H9 (cell line): ENCODE results near the gene SAMD8. TPM values are rescaled to one million over a fixed set of nuclear protein-coding genes. Genes with fewer than 3 reads are reported as not detected.

Experiments
- DNase-seq: peaks from one replicate; pipeline ENCODE4 v3.0.0-alpha.2; 2017
- H2AFZ ChIP-seq: one replicate; pipeline ENCODE4 v1.6.1; 2013; ENCODE audit warnings: mild to moderate bottlenecking, low read length, control low read depth, moderate library complexity
- H2AK5ac ChIP-seq: 2 replicates; pipeline ENCODE4 v1.6.1; 2013; ENCODE audit warnings: low read length, control low read depth, mixed read lengths; ENCODE audit not compliant: insufficient read length
- H2BK120ac ChIP-seq: one replicate; pipeline ENCODE4 v1.6.1; 2013; ENCODE audit warnings: low read depth, mild to moderate bottlenecking, low read length, control low read depth, inconsistent platforms; ENCODE audit not compliant: poor library complexity, severe bottlenecking
- H2BK12ac ChIP-seq: 2 replicates; pipeline ENCODE4 v1.6.1; 2013; ENCODE audit warnings: low read length, control low read depth, mixed read lengths, low read depth; ENCODE audit not compliant: insufficient read length
- H2BK15ac ChIP-seq: 2 replicates; pipeline ENCODE4 v1.6.1; 2013; ENCODE audit warnings: low read depth, low read length, control low read depth
- H2BK20ac ChIP-seq: one replicate; pipeline ENCODE4 v1.6.1; 2013; ENCODE audit warnings: low read depth, mild to moderate bottlenecking, low read length, control low read depth, inconsistent platforms; ENCODE audit not compliant: poor library complexity, severe bottlenecking
- H2BK5ac ChIP-seq: 2 replicates; pipeline ENCODE4 v1.6.1; 2013; ENCODE audit warnings: low read length, control low read depth, mixed read lengths; ENCODE audit not compliant: insufficient read length
- H3K14ac ChIP-seq: 2 replicates; pipeline ENCODE4 v1.6.1; 2013; ENCODE audit warnings: low read length, control low read depth; ENCODE audit not compliant: insufficient read depth
- H3K18ac ChIP-seq: 2 replicates; pipeline ENCODE4 v1.6.1; 2013; ENCODE audit warnings: low read depth, mild to moderate bottlenecking, mixed read lengths, low read length, control low read depth; ENCODE audit not compliant: insufficient read length
- H3K23ac ChIP-seq: 2 replicates; pipeline ENCODE4 v1.6.1; 2013; ENCODE audit warnings: low read length, control low read depth, mixed read lengths, low read depth; ENCODE audit not compliant: insufficient read length
- H3K23me2 ChIP-seq: 2 replicates; pipeline ENCODE4 v1.6.1; 2013; ENCODE audit warnings: low read depth, mild to moderate bottlenecking, mixed read lengths, low read length, control low read depth; ENCODE audit not compliant: insufficient read length, poor library complexity, severe bottlenecking
- H3K27ac ChIP-seq: 2 replicates; pipeline ENCODE4 v1.5.1; 2013; ENCODE audit warnings: low read length, control low read depth, mixed read lengths, low read depth; ENCODE audit not compliant: insufficient read length
- H3K27me3 ChIP-seq: 2 replicates; pipeline ENCODE4 v1.6.1; 2013; ENCODE audit warnings: low read length, control low read depth, inconsistent platforms; ENCODE audit not compliant: insufficient read depth
- H3K4ac ChIP-seq: 2 replicates; pipeline ENCODE4 v1.6.1; 2013; ENCODE audit warnings: low read depth, mild to moderate bottlenecking, control low read depth, inconsistent platforms, low read length, moderate library complexity
- H3K4me1 ChIP-seq: 2 replicates; pipeline ENCODE4 v1.6.1; 2013; ENCODE audit warnings: low read length, control low read depth, inconsistent platforms; ENCODE audit not compliant: insufficient read depth
- H3K4me2 ChIP-seq: 2 replicates; pipeline ENCODE4 v1.6.1; 2013; ENCODE audit warnings: low read length, control low read depth, mixed read lengths; ENCODE audit not compliant: insufficient read length, insufficient read depth
- H3K56ac ChIP-seq: 2 replicates; pipeline ENCODE4 v1.6.1; 2013; ENCODE audit warnings: low read depth, mild to moderate bottlenecking, mixed read lengths, low read length, control low read depth; ENCODE audit not compliant: insufficient read length
- H3K79me1 ChIP-seq: 2 replicates; pipeline ENCODE4 v1.6.1; 2013; ENCODE audit warnings: low read depth, mild to moderate bottlenecking, moderate library complexity, low read length, control low read depth, inconsistent platforms; ENCODE audit not compliant: insufficient read depth, poor library complexity, severe bottlenecking
- H3K79me2 ChIP-seq: 2 replicates; pipeline ENCODE4 v1.6.1; 2013; ENCODE audit warnings: low read length, control low read depth, inconsistent platforms; ENCODE audit not compliant: insufficient read depth
- H3K9ac ChIP-seq: 2 replicates; pipeline ENCODE4 v1.6.1; 2013; ENCODE audit warnings: low read length, control low read depth, mixed read lengths; ENCODE audit not compliant: insufficient read length; ENCODE audit errors: extremely low read depth
- H3K9me3 ChIP-seq: one replicate; pipeline ENCODE4 v1.6.1; 2013; ENCODE audit warnings: low read depth, low read length, inconsistent platforms; ENCODE audit not compliant: control insufficient read depth
- H3T11ph ChIP-seq: one replicate; pipeline ENCODE4 v1.6.1; 2013; ENCODE audit warnings: mild to moderate bottlenecking, low read length, control low read depth, inconsistent platforms
- H4K20me1 ChIP-seq: one replicate; pipeline ENCODE4 v1.6.1; 2013; ENCODE audit not compliant: control insufficient read depth, insufficient read length, insufficient read depth
- H4K5ac ChIP-seq: 2 replicates; pipeline ENCODE4 v1.6.1; 2013; ENCODE audit warnings: low read depth, mild to moderate bottlenecking, mixed read lengths, low read length, control low read depth; ENCODE audit not compliant: insufficient read length
- H4K8ac ChIP-seq: replicated peaks from 2 replicates; pipeline ENCODE4 v1.6.1; 2013; ENCODE audit warnings: low read length, control low read depth, mixed read lengths, low read depth; ENCODE audit not compliant: insufficient read length
- H4K91ac ChIP-seq: 2 replicates; pipeline ENCODE4 v1.6.1; 2013; ENCODE audit warnings: low read depth, mild to moderate bottlenecking, moderate library complexity, mixed read lengths, low read length, control low read depth; ENCODE audit not compliant: insufficient read length
- H3K27ac Mint-ChIP-seq, 3 experiments: 2 replicates in 2 of 3; 3 replicates in 1 of 3; pipeline ENCODE4 v1.8.0; 2020 to 2021; ENCODE audit warnings: mixed read lengths in 3 of 3, mild to moderate bottlenecking in 1 of 3, moderate library complexity in 1 of 3
- H3K27me3 Mint-ChIP-seq: 2 replicates; pipeline ENCODE4 v1.8.0; 2021; ENCODE audit warnings: low read depth, mild to moderate bottlenecking, moderate library complexity, mixed read lengths
- H3K36me3 Mint-ChIP-seq, 3 experiments: 2 replicates in 2 of 3; 3 replicates in 1 of 3; pipeline ENCODE4 v1.8.0; 2020 to 2021; ENCODE audit warnings: low read depth in 3 of 3, mixed read lengths in 3 of 3; ENCODE audit not compliant: insufficient read depth in 1 of 3
- H3K4me1 Mint-ChIP-seq, 2 experiments: 2 replicates each; pipeline ENCODE4 v1.8.0; 2020; ENCODE audit warnings: mixed read lengths in 2 of 2
- H3K4me3 Mint-ChIP-seq, 2 experiments: 2 replicates in 1 of 2; 3 replicates in 1 of 2; pipeline ENCODE4 v1.8.0; 2020 to 2021; ENCODE audit warnings: mild to moderate bottlenecking in 2 of 2, mixed read lengths in 2 of 2, moderate library complexity in 1 of 2
- H3K9me3 Mint-ChIP-seq, 2 experiments: 2 replicates in 1 of 2; 3 replicates in 1 of 2; pipeline ENCODE4 v1.8.0; 2020; ENCODE audit warnings: mild to moderate bottlenecking in 2 of 2, mixed read lengths in 2 of 2, moderate library complexity in 1 of 2
- CTCF ChIP-seq: fragments of 200-600 bp; sonication (generic); conservative IDR thresholded peaks from 3 replicates; pipeline ENCODE4 v1.8.0; 2021; ENCODE audit warnings: antibody characterized with exemption, mild to moderate bottlenecking
- WGBS: extraction: QIAGEN DNeasy Blood & Tissue Kit; methylation state at CpG from one replicate; pipeline ENCODE4 v1.1.7; 2013; ENCODE audit warnings: missing lambda C conversion rate, low lambda C conversion rate, mixed read lengths; ENCODE audit not compliant: insufficient read length; ENCODE audit errors: extremely low coverage; 5-methylcytosine and 5-hydroxymethylcytosine counted together
- total RNA-seq: library from RNA; stranded (reverse); gene quantifications from 2 replicates; pipeline ENCODE4 v1.2.1, GENCODE V29; 2021

SAMD8 gene
- total RNA-seq, 1 experiment from 2014 or later: 18.8 TPM

GRCh38 chr10:75102830-75103673 is 8.4 kb upstream of the SAMD8 start:
- H4K8ac ChIP-seq: no peak overlapping the region
- H3K79me2 ChIP-seq: no peaks in the 10 kb centered on the region
- H2BK5ac ChIP-seq: no peak overlapping the region
- H3K23ac ChIP-seq: no peak overlapping the region
- H3K9ac ChIP-seq: no peak overlapping the region
- no peaks in the 10 kb centered on the region for H3K9me3 Mint-ChIP-seq
- H2AK5ac ChIP-seq: no peak overlapping the region
- H3K27ac ChIP-seq: no peak overlapping the region
- H3K36me3 Mint-ChIP-seq: no peaks in the 10 kb centered on the region
- H2BK20ac ChIP-seq: no peak overlapping the region
- no peaks in the 10 kb centered on the region for H3K27me3 Mint-ChIP-seq
- no peak overlapping the region for H3K18ac ChIP-seq
- no peak overlapping the region for H3K4me2 ChIP-seq
- H3K4me3 Mint-ChIP-seq: no peak overlapping the region
- no peak for TF ChIP-seq CTCF
- H2AFZ ChIP-seq: no peak overlapping the region
- peaks cover 4% of the 10 kb centered on the region; the same call in 1 of the 2 replicates for H3K4me1 ChIP-seq
- H3T11ph ChIP-seq: no peak overlapping the region
- no peak for DNase-seq
- H3K23me2 ChIP-seq: no peaks in the 10 kb centered on the region
- H2BK15ac ChIP-seq: no peak overlapping the region
- H2BK12ac ChIP-seq: no peak overlapping the region
- no CpG with 5 or more reads among the region's 9 CpGs for WGBS
- no peak overlapping the region; a peak in 1 of 7 replicates for H3K27ac Mint-ChIP-seq
- no peak overlapping the region for H3K14ac ChIP-seq
- H2BK120ac ChIP-seq: no peak overlapping the region
- H3K4me1 Mint-ChIP-seq: peaks cover 27 to 44% of the 10 kb centered on the region in 2 experiments
- no peaks in the 10 kb centered on the region for H3K9me3 ChIP-seq
- H4K91ac ChIP-seq: no peak overlapping the region
- no peak overlapping the region for H4K5ac ChIP-seq
- no peaks in the 10 kb centered on the region for H3K79me1 ChIP-seq
- H3K4ac ChIP-seq: no peak overlapping the region
- no peak overlapping the region for H3K56ac ChIP-seq
- H3K27me3 ChIP-seq: no peaks in the 10 kb centered on the region
- H4K20me1 ChIP-seq: no peaks in the 10 kb centered on the region
